ENCODE results near the gene SUGT1.

DNA sequence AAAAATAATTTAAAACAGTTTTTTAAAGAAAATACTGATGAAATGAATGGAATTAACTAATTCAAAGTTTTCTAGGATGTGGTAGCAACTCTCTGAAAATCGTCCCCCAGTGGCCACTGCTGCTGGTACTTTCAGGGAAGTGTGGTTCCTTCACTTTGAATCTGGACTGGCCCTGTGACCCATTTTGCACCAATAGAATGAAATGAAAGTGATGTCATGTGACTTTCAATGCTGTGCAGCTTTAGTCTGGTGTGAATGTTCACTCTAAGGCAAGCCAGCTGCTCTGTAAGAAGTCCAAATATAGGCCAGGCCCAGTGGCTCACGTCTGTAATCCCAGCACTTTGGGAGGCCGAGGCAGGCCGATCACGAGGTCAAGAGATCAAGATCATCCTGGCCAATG is 36.8 kb upstream of the SUGT1 start:
- no peak for TF ChIP-seq CTCF (conservative IDR thresholded peaks at IDR 0.05; ENCODE audit: low read depth, low read length)
- TF ChIP-seq EZH2 (IDR thresholded peaks at IDR 0.05; ENCODE audit: borderline replicate concordance, low read depth, low read length, poor library complexity, severe bottlenecking) = no peak
